Ishikawa (cell line): Measurements from ENCODE around the gene STEEP1.

ENCODE experiments used
- CEBPB ChIP-seq: IDR thresholded peaks from 2 replicates; pipeline ENCODE4 v1.6.1; 2012
- CREB1 ChIP-seq: IDR thresholded peaks from 2 replicates; pipeline ENCODE4 v1.6.1; 2012; ENCODE audit warnings: low read depth
- EP300 ChIP-seq: IDR thresholded peaks from 2 replicates; pipeline ENCODE4 v1.6.1; 2012; ENCODE audit warnings: borderline replicate concordance
- FOXM1 ChIP-seq: IDR thresholded peaks from 2 replicates; pipeline ENCODE4 v1.6.1; 2012; ENCODE audit warnings: low read depth, borderline replicate concordance
- MAX ChIP-seq: IDR thresholded peaks from 2 replicates; pipeline ENCODE4 v1.6.1; 2012
- REST ChIP-seq: IDR thresholded peaks from 2 replicates; pipeline ENCODE4 v1.6.1; 2012; ENCODE audit warnings: low read depth, mild to moderate bottlenecking
- TAF1 ChIP-seq: IDR thresholded peaks from 2 replicates; pipeline ENCODE4 v1.6.1; 2012; ENCODE audit warnings: low read depth, mild to moderate bottlenecking

GRCh38 chrX:119589810-119590209, 24.6 kb upstream of the STEEP1 start:
- TF ChIP-seq TAF1 (no peak), REST (no peak), FOXM1 (no peak), CREB1 (no peak), MAX (no peak), CEBPB (no peak), EP300 (no peak)
